ENCODE results near the gene NPC1.
"Not testable (repeated sequence)": the region's sequence is repeated elsewhere in the genome, so short reads cannot be mapped to it uniquely, and the experiment has no call there.

Gene NPC1

GRCh38 chr18:23568281-23569138, 17.8 kb downstream of the NPC1 start:
- Mint-ChIP-seq H3K36me3 (ENCODE audit: insufficient read depth) (peaks cover 34% of the 10 kb centered on the region), H3K27me3 (no peaks in the 10 kb centered on the region), H3K4me3 (no peak overlapping the region), H3K9me3 (no peaks in the 10 kb centered on the region), H3K4me1 (peaks cover 36% of the 10 kb centered on the region), H3K27ac (ENCODE audit: low read depth) (peak overlapping the region; percentile 52)
- DNase-seq (ENCODE audit: low spot score in 2 of 2) (no peak), ATAC-seq (replicated peaks; ENCODE audit: extremely low read depth, poor library complexity, severe bottlenecking) (no peak)

- Mint-ChIP-seq H3K27me3 (no peaks in the 10 kb centered on the region), H3K36me3 (ENCODE audit: insufficient read depth) (peaks cover 38% of the 10 kb centered on the region), H3K4me1 (peaks cover 40% of the 10 kb centered on the region), H3K27ac (ENCODE audit: low read depth) (peak overlapping the region; percentile 52), H3K4me3 (no peak overlapping the region), H3K9me3 (no peaks in the 10 kb centered on the region)
- ATAC-seq (replicated peaks; ENCODE audit: extremely low read depth, poor library complexity, severe bottlenecking) (no peak), DNase-seq (ENCODE audit: low spot score in 2 of 2) (no peak)
Observed at GRCh38 chr18:23567671-23568070, 18.6 kb downstream of the NPC1 start.

- no peak overlapping the region for H3K27ac Mint-ChIP-seq (ENCODE audit: low read depth)
- H3K27me3 Mint-ChIP-seq, result no peaks in the 10 kb centered on the region
- H3K4me1 Mint-ChIP-seq, result peaks cover 35% of the 10 kb centered on the region
- ATAC-seq (replicated peaks; ENCODE audit: extremely low read depth, poor library complexity, severe bottlenecking) (no peak), DNase-seq (ENCODE audit: low spot score in 2 of 2) (no peak)
- no peaks in the 10 kb centered on the region for H3K9me3 Mint-ChIP-seq
- H3K4me3 Mint-ChIP-seq, result no peak overlapping the region
- peaks cover 42% of the 10 kb centered on the region for H3K36me3 Mint-ChIP-seq (ENCODE audit: insufficient read depth)
Observed at GRCh38 chr18:23565916-23566547, 20.3 kb downstream of the NPC1 start.

- Mint-ChIP-seq H3K27me3 (no peaks in the 10 kb centered on the region), H3K36me3 (ENCODE audit: insufficient read depth) (peaks cover 49% of the 10 kb centered on the region), H3K4me1 (peaks cover 25% of the 10 kb centered on the region), H3K4me3 (peak overlapping the region; percentile 26), H3K9me3 (no peaks in the 10 kb centered on the region), H3K27ac (ENCODE audit: low read depth) (peak overlapping the region; percentile 33)
- no peak for DNase-seq (ENCODE audit: low spot score in 2 of 2)
- peak; percentile 99 for ATAC-seq (replicated peaks; ENCODE audit: extremely low read depth, poor library complexity, severe bottlenecking)
Observed at GRCh38 chr18:23563377-23564043, 22.8 kb downstream of the NPC1 start.

- H3K4me1 Mint-ChIP-seq, result peaks cover 27% of the 10 kb centered on the region
- no peak overlapping the region for H3K27ac Mint-ChIP-seq (ENCODE audit: low read depth)
- no peak for DNase-seq (ENCODE audit: low spot score in 2 of 2)
- H3K9me3 Mint-ChIP-seq, result no peaks in the 10 kb centered on the region
- H3K36me3 Mint-ChIP-seq (ENCODE audit: insufficient read depth), result peaks cover 51% of the 10 kb centered on the region
- H3K27me3 Mint-ChIP-seq, result no peaks in the 10 kb centered on the region
- no peak for ATAC-seq (replicated peaks; ENCODE audit: extremely low read depth, poor library complexity, severe bottlenecking)
- H3K4me3 Mint-ChIP-seq, result no peak overlapping the region
Observed at GRCh38 chr18:23560186-23560585, 26.1 kb downstream of the NPC1 start.

GRCh38 chr18:23557511-23557910, 28.8 kb downstream of the NPC1 start:
- H3K9me3 Mint-ChIP-seq; H3K27me3 Mint-ChIP-seq; H3K4me3 Mint-ChIP-seq; ATAC-seq (replicated peaks; ENCODE audit: extremely low read depth, poor library complexity, severe bottlenecking); DNase-seq (ENCODE audit: low spot score in 2 of 2): not testable (repeated sequence)
- peaks cover 62% of the 10 kb centered on the region for H3K36me3 Mint-ChIP-seq (ENCODE audit: insufficient read depth)
- peaks cover 21% of the 10 kb centered on the region for H3K4me1 Mint-ChIP-seq
- peak overlapping the region; percentile 54 for H3K27ac Mint-ChIP-seq (ENCODE audit: low read depth)

- H3K4me3 Mint-ChIP-seq, result no peak overlapping the region
- no peak for ATAC-seq (replicated peaks; ENCODE audit: extremely low read depth, poor library complexity, severe bottlenecking)
Observed at GRCh38 chr18:23556145-23556780, 30.0 kb downstream of the NPC1 start.

GRCh38 chr18:23553887-23554286, 32.4 kb downstream of the NPC1 start:
- H3K9me3 Mint-ChIP-seq, result no peaks in the 10 kb centered on the region
- H3K27me3 Mint-ChIP-seq, result no peaks in the 10 kb centered on the region
- H3K4me1 Mint-ChIP-seq, result peaks cover 20% of the 10 kb centered on the region
- H3K4me3 Mint-ChIP-seq, result no peak overlapping the region
- DNase-seq (ENCODE audit: low spot score in 2 of 2) (no peak), ATAC-seq (replicated peaks; ENCODE audit: extremely low read depth, poor library complexity, severe bottlenecking) (no peak)
- H3K36me3 Mint-ChIP-seq (ENCODE audit: insufficient read depth), result peaks cover 75% of the 10 kb centered on the region
- peak overlapping the region; percentile 39 for H3K27ac Mint-ChIP-seq (ENCODE audit: low read depth)

More at GRCh38 chr18:23556145-23556780, 30.0 kb downstream of the NPC1 start:
- H3K27me3 Mint-ChIP-seq, result no peaks in the 10 kb centered on the region
- no peak overlapping the region for H3K27ac Mint-ChIP-seq (ENCODE audit: low read depth)
- H3K4me1 Mint-ChIP-seq, result peaks cover 20% of the 10 kb centered on the region
- DNase-seq (ENCODE audit: low spot score in 2 of 2), result no peak
- H3K36me3 Mint-ChIP-seq (ENCODE audit: insufficient read depth), result peaks cover 65% of the 10 kb centered on the region
- H3K9me3 Mint-ChIP-seq, result no peaks in the 10 kb centered on the region

GRCh38 chr18:23552505-23552904, 33.8 kb downstream of the NPC1 start:
- H3K9me3 Mint-ChIP-seq, result no peaks in the 10 kb centered on the region
- H3K27me3 Mint-ChIP-seq, result no peaks in the 10 kb centered on the region
- peak overlapping the region; percentile 14 for H3K27ac Mint-ChIP-seq (ENCODE audit: low read depth)
- DNase-seq (ENCODE audit: low spot score in 2 of 2) (no peak), ATAC-seq (replicated peaks; ENCODE audit: extremely low read depth, poor library complexity, severe bottlenecking) (no peak)
- H3K4me3 Mint-ChIP-seq, result no peak overlapping the region
- peaks cover 12% of the 10 kb centered on the region for H3K4me1 Mint-ChIP-seq
- H3K36me3 Mint-ChIP-seq (ENCODE audit: insufficient read depth), result peaks cover 78% of the 10 kb centered on the region

GRCh38 chr18:23551978-23552377, 34.3 kb downstream of the NPC1 start:
- ATAC-seq (replicated peaks; ENCODE audit: extremely low read depth, poor library complexity, severe bottlenecking), result no peak
- Mint-ChIP-seq H3K27me3 (no peaks in the 10 kb centered on the region), H3K9me3 (no peaks in the 10 kb centered on the region), H3K4me3 (no peak overlapping the region), H3K36me3 (ENCODE audit: insufficient read depth) (peaks cover 75% of the 10 kb centered on the region), H3K4me1 (peaks cover 16% of the 10 kb centered on the region), H3K27ac (ENCODE audit: low read depth) (peak overlapping the region; percentile 14)
- no peak for DNase-seq (ENCODE audit: low spot score in 2 of 2)

- Mint-ChIP-seq H3K27me3 (no peaks in the 10 kb centered on the region), H3K9me3 (no peaks in the 10 kb centered on the region), H3K27ac (ENCODE audit: low read depth) (peak overlapping the region; percentile 61), H3K36me3 (ENCODE audit: insufficient read depth) (peaks cover 73% of the 10 kb centered on the region), H3K4me1 (peaks cover 23% of the 10 kb centered on the region), H3K4me3 (no peak overlapping the region)
- no peak for DNase-seq (ENCODE audit: low spot score in 2 of 2)
- ATAC-seq (replicated peaks; ENCODE audit: extremely low read depth, poor library complexity, severe bottlenecking), result no peak
Observed at GRCh38 chr18:23550898-23551297, 35.4 kb downstream of the NPC1 start.

GRCh38 chr18:23548719-23549118, 37.6 kb downstream of the NPC1 start:
- DNase-seq (ENCODE audit: low spot score in 2 of 2) (no peak), ATAC-seq (replicated peaks; ENCODE audit: extremely low read depth, poor library complexity, severe bottlenecking) (no peak)
- Mint-ChIP-seq H3K36me3 (ENCODE audit: insufficient read depth) (peaks cover 68% of the 10 kb centered on the region), H3K4me3 (no peak overlapping the region), H3K27ac (ENCODE audit: low read depth) (peak overlapping the region; percentile 4), H3K4me1 (peaks cover 17% of the 10 kb centered on the region), H3K9me3 (no peaks in the 10 kb centered on the region), H3K27me3 (no peaks in the 10 kb centered on the region)
